KG1 (cell line): Measurements from ENCODE around the gene OR9Q2.
"Not testable (repeated sequence)": the region's sequence is repeated elsewhere in the genome, so short reads cannot be mapped to it uniquely, and the experiment has no call there.

Experiments
- DNase-seq: peaks from one replicate; lab custom pipeline; 2025; lab: John Stamatoyannopoulos, UW

OR9Q2 gene

GRCh38 chr11:58188770-58189169 is at the start of gene OR9Q2:
Gene OR9Q2, plus strand, starts transcription at chr11:58189070. Its CDS starts 1,421 bp downstream, at chr11:58190491.
- no peak for DNase-seq

GRCh38 chr11:58142761-58143160 is 46.1 kb upstream of the OR9Q2 start:
- no peak for DNase-seq

GRCh38 chr11:58152781-58153180 is 36.1 kb upstream of the OR9Q2 start:
- DNase-seq: no peak

- DNase-seq: no peak
Measured at GRCh38 chr11:58164389-58164788, 24.5 kb upstream of the OR9Q2 start.

- no peak for DNase-seq
Measured at GRCh38 chr11:58164990-58165389, 23.9 kb upstream of the OR9Q2 start.

- no peak for DNase-seq
Measured at GRCh38 chr11:58165504-58166106, 23.3 kb upstream of the OR9Q2 start.

- no peak for DNase-seq
Measured at GRCh38 chr11:58177409-58178054, 11.3 kb upstream of the OR9Q2 start.

- DNase-seq: no peak
Measured at GRCh38 chr11:58178444-58178843, 10.4 kb upstream of the OR9Q2 start.

- no peak for DNase-seq
Measured at GRCh38 chr11:58179648-58180047, 9.2 kb upstream of the OR9Q2 start.

GRCh38 chr11:58186938-58187337 is 1.9 kb upstream of the OR9Q2 start:
- DNase-seq: no peak

GRCh38 chr11:58192229-58192628 is 3.4 kb downstream of the OR9Q2 start:
- no peak for DNase-seq

- DNase-seq: no peak
Measured at GRCh38 chr11:58193391-58193790, 4.5 kb downstream of the OR9Q2 start.

GRCh38 chr11:58195939-58196338 is 7.1 kb downstream of the OR9Q2 start:
- no peak for DNase-seq

- DNase-seq: no peak
Measured at GRCh38 chr11:58199271-58199670, 10.4 kb downstream of the OR9Q2 start.

- DNase-seq: no peak
Measured at GRCh38 chr11:58204042-58204441, 15.2 kb downstream of the OR9Q2 start, which contains the start of gene OR1S2. Gene OR1S2, minus strand, starts transcription at chr11:58204142. Its CDS starts 0 bp downstream, at chr11:58204142.

GRCh38 chr11:58212420-58212819 is 23.6 kb downstream of the OR9Q2 start, which contains the start of gene OR1S1:
Gene OR1S1, plus strand, starts transcription at chr11:58212720.
- DNase-seq: not testable (repeated sequence)

- no peak for DNase-seq
Measured at GRCh38 chr11:58216476-58216875, 27.6 kb downstream of the OR9Q2 start.

GRCh38 chr11:58222721-58223120 is 33.9 kb downstream of the OR9Q2 start:
- no peak for DNase-seq

- DNase-seq: no peak
Measured at GRCh38 chr11:58227956-58228615, 39.2 kb downstream of the OR9Q2 start.
